GM19468 (cell line): ENCODE data around the gene COA5.
A peak's percentile ranks its signal among the peaks of the same experiment; 100 is the strongest.

Experiments used
- ATAC-seq: cut with Tn5 transposase; IDR thresholded peaks from one replicate; pipeline ENCODE4 v1.9.1; 2021; ENCODE audit warnings: mild to moderate bottlenecking, moderate library complexity, moderate number of reproducible peaks; ENCODE audit not compliant: unreplicated experiment; ENCODE audit errors: extremely low read depth

The COA5 gene

GRCh38 chr2:98556344-98557033 lies 51.8 kb downstream of the COA5 start:
- ATAC-seq, result peak; percentile 71

GRCh38 chr2:98555696-98556095 lies 52.6 kb downstream of the COA5 start:
- ATAC-seq, result no peak

- no peak for ATAC-seq
These were observed 54.0 kb downstream of the COA5 start for GRCh38 chr2:98554116-98554861.

DNA sequence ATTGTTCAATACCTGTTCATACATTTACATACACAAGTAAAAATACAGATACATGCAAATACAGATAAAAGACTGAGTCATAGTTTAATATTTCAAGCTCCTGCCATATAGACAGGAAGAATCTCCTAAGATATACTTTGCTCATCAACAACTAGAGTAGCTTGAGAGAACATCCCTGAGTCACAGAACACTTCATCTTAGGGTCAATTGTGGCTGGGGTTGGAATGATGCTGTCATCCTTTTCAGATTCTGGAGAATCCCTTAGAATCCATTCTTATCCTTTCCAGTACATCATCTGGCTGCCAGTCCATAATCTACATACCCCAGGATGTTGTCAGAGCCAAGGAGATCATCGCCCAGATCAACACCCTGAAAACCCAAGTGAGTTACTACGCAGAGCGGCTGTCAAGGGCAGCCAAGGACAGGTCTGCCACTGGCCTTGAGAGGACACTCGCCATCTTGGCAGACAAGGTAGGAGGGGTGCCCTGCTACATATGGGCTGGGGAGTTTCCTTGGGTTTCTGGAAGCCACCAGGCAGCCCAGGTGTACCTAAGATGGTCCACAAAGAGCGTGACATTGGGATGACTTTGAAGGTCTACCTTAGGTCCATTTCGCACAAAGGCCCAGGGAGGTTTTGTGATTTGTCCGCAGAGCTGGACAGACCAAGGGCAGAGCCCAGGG lies 55.7 kb downstream of the COA5 start:
- ATAC-seq, result no peak

GRCh38 chr2:98551316-98551715 lies 57.0 kb downstream of the COA5 start:
- no peak for ATAC-seq

DNA sequence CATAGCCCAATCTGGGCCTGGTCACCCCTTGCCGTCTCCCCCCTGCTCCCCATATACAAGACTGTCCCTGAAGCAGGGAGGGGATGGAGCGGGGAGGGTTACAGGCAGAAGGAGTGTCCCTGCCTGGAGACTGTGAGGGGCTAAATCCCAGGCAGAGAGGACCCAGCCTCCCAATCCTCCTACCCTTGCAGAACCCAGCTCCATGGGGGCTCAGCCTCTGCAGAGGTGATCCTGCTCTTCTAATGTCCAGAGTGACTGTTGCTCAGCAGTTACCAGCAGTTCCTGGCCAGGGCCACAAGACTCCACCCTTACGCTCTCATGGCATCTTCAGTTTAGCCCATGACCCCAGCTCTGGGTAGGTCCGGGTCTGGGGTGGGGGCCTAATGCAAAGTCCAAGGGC lies 58.1 kb downstream of the COA5 start:
- no peak for ATAC-seq
